GM12864 (cell line): ENCODE results near the gene PEX11G.

Experiments used
- DNase-seq: peaks from one replicate; pipeline ENCODE4 v3.0.0-alpha.2; 2011; ENCODE audit warnings: low read depth
- H3K4me3 ChIP-seq: 2 replicates; pipeline ENCODE4 v1.5.1; 2011; ENCODE audit warnings: mild to moderate bottlenecking, low read depth, low read length, control low read depth
- CTCF ChIP-seq: IDR thresholded peaks from 2 replicates; pipeline ENCODE4 v1.5.1; 2011; ENCODE audit warnings: low read depth, mild to moderate bottlenecking, moderate library complexity, low read length, control low read depth, inconsistent platforms; ENCODE audit errors: missing control alignments

Gene PEX11G

GRCh38 chr19:7529610-7530490, 41.0 kb upstream of the PEX11G start:
- no peak for TF ChIP-seq CTCF
- no peak for DNase-seq
- H3K4me3 ChIP-seq = no peak overlapping the region

- no peak overlapping the region for H3K4me3 ChIP-seq
- no peak for DNase-seq
- TF ChIP-seq CTCF = no peak
Observed at GRCh38 chr19:7529246-7529600, 40.4 kb upstream of the PEX11G start.

- no peak for DNase-seq
- no peak overlapping the region for H3K4me3 ChIP-seq
- TF ChIP-seq CTCF = no peak
Observed at GRCh38 chr19:7528522-7529245, 39.8 kb upstream of the PEX11G start.

GRCh38 chr19:7528192-7528519, 39.3 kb upstream of the PEX11G start:
- no peak for DNase-seq
- TF ChIP-seq CTCF = no peak
- H3K4me3 ChIP-seq = no peak overlapping the region

- TF ChIP-seq CTCF = no peak
- DNase-seq = no peak
- no peak overlapping the region for H3K4me3 ChIP-seq
Observed at GRCh38 chr19:7527516-7528191, 38.8 kb upstream of the PEX11G start.

- no peak overlapping the region for H3K4me3 ChIP-seq
- no peak for DNase-seq
- TF ChIP-seq CTCF = no peak
Observed at GRCh38 chr19:7526059-7526929, 37.5 kb upstream of the PEX11G start.
